GM19455 (cell line): ENCODE measurements around the gene SLC35A4.
A peak's percentile ranks its signal among the peaks of the same experiment; 100 is the strongest.

Experiments
- ATAC-seq: cut with Tn5 transposase; IDR thresholded peaks from one replicate; pipeline ENCODE4 v1.9.1; 2021; ENCODE audit not compliant: unreplicated experiment

Gene SLC35A4

GRCh38 chr5:140564196-140565023, at the start of gene SLC35A4, which contains the start of gene APBB3:
Gene SLC35A4 (plus strand): TSS chr5:140564828. CDS start chr5:140567170, 2,342 bp downstream.
Gene APBB3 (minus strand): TSS chr5:140564598. CDS start chr5:140564245, 353 bp downstream.
- ATAC-seq, result peak; percentile 88

DNA sequence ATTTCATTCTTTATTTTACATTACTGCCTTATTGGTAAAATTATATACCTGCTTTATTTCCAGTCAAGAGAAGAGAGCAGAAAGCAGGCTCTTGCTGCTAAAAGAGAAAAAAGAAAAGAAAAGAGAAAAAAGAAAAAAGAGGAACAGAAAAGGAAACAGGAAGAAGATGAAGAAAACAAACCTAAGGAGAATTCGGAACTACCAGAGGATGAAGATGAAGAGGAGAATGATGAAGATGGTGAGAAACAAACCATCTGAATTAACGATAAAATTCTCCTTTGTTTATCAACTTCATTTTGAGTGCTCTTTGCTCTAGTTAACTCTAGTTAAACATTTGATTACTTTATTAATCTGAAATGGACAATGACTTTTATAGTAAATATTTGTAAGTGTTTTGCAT, 40.6 kb upstream of the SLC35A4 start:
- ATAC-seq, result no peak

GRCh38 chr5:140540227-140540626, 24.4 kb upstream of the SLC35A4 start:
- no peak for ATAC-seq

GRCh38 chr5:140542972-140543371, 21.7 kb upstream of the SLC35A4 start:
- ATAC-seq, result no peak

- no peak for ATAC-seq
Measured at GRCh38 chr5:140544986-140545385, 19.6 kb upstream of the SLC35A4 start.

GRCh38 chr5:140545606-140546005, 19.0 kb upstream of the SLC35A4 start:
- ATAC-seq, result no peak

- ATAC-seq, result no peak
Measured at GRCh38 chr5:140546851-140547507, 17.6 kb upstream of the SLC35A4 start.

DNA sequence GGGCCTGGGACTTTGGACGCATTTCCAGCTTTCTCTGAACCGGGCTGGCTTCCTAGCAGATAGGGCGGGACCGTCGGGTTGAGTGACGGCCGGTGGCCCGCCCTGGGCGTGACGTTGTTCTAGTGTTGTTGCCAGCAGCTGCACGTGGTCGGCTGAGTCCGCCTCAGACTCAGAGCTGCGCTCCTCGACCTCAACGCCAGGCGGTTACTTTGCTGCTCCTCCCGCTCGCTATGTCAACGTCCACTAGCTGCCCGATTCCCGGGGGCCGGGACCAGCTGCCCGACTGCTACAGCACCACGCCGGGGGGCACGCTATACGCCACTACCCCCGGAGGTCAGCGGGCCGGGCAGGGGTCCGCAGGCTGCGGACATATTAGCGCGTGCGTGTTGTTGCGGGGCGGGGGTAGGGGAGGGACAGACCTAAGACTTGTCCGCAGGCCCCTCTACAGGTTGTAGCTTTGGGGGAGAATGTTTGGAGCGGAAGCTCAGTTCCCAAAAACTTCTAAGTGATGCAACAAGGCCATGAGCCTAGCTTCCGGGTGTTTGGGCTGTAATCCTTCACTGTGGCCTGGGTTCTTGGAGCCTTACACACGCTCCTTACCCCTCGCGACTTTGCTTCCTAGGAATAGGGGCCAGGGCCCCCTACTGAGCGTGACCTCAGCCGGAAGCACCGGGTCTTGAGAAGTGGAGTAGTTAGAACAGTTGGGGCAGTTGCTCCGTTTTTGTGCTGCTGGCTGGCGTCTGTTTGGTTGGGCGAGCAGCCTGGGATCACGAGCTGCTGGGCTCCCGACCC, 16.9 kb upstream of the SLC35A4 start, which contains the start of gene EIF4EBP3:
TSS of gene EIF4EBP3 (plus strand) at position 155 of the 792 bp plus-strand sequence. CDS start at position 231, 76 bp downstream.
- peak; percentile 93 for ATAC-seq

DNA sequence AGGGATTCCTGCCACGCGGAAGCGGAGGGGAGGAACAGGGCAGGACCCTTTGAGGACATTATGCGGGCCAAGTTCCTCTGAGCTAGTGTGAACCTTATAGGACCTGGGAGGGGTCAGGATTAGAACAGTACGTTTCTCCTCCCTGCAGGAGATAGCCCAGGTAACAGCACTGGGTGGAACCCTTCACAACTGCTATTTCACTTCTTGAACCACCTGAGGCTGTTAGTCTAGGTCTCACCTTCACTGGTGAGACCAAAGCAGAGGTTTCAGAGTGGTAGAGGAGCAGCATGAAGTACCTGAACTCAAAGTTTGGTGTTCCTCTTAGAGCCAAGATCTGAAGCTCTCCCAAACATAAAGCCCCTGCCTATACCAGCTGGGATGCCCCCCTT, 16.3 kb upstream of the SLC35A4 start:
- ATAC-seq, result no peak

DNA sequence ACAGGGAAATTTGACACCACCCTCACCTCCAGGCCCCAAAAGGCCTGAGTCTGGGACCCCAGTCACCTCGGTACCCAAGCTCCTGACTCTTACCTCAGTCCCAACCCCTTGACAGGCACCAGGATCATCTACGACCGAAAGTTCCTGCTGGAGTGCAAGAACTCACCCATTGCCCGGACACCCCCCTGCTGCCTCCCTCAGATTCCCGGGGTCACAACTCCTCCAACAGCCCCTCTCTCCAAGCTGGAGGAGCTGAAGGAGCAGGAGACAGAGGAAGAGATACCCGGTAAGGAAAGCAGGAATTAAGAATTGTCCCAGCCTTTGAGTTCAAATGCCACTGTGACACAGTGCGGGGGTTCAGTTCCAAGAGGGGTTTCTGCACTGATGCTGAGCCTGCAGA, 15.8 kb upstream of the SLC35A4 start:
- ATAC-seq, result no peak

- no peak for ATAC-seq
Measured at GRCh38 chr5:140549237-140550144, 15.1 kb upstream of the SLC35A4 start.

GRCh38 chr5:140550147-140551079, 14.2 kb upstream of the SLC35A4 start:
- ATAC-seq, result no peak

DNA sequence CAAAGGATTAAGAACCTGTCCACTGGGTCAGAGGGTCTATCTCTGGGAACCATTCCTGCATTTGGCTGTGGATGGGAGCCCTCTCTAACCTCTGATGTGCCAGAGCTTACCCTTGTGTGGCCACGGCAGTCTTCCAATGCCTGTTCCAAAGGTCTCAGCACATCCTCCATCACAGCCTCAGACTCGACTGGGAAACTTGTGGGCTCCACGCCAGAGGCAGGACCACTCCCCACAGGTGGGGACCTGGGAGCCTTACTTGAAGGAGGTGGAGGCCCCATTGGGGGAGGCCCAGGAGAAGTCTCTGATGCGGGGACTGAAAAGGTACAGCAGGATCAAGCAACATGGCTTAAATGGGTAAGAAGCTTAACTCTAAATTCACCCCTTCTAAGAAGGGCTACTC, 12.8 kb upstream of the SLC35A4 start:
- ATAC-seq, result no peak

DNA sequence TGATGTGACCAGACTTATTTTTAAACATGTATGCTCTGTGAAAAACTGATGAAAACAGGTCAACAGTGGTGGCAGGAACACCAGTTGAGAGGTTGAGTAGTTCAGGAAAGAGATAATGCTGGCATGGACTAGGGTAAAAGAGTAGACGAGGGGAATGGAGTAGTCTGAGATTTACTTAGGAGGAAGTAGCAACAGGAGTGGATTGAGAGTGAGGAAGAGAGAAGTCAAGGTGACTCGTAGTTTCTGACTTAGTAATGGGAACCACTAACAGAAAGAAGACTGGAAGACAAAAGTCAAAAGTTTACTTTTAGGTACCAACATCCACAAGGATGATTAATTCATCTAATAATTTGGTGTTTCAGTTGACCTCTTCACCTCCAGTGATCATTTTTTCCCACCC, 11.0 kb upstream of the SLC35A4 start:
- no peak for ATAC-seq

DNA sequence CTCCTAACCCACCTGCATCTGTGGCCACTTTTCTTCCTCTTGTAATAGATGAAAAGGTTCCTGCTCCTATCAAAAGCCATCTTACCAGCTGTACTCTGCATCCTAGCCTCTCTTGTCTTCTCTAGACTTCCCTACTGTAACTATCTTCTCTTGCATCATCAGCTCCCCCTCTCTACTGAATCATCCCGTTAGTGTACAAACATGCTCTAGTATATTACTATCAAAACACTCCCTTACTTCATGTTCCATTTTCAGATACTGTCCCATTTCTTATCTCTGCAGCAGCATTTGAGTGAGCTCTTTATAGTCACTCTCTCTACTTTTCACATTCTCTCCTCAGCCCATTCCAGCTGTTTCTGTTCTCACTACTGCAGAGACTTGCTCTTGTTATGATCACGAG, 10.2 kb upstream of the SLC35A4 start:
- no peak for ATAC-seq

- ATAC-seq, result no peak
Measured at GRCh38 chr5:140555747-140556312, 8.8 kb upstream of the SLC35A4 start.

GRCh38 chr5:140556438-140556837, 8.2 kb upstream of the SLC35A4 start:
- no peak for ATAC-seq

GRCh38 chr5:140557136-140557805, 7.4 kb upstream of the SLC35A4 start, which contains the start of gene SRA1:
Gene SRA1 (minus strand): TSS chr5:140557473. CDS start chr5:140557452, 21 bp downstream.
- ATAC-seq, result peak; percentile 97
